GM12878 (cell line): ENCODE measurements around the gene DMRT2. TPM values are rescaled to one million over a fixed set of nuclear protein-coding genes. Genes with fewer than 3 reads are reported as not detected.

Experiments used
- ATAC-seq: fragments of 200-7000 bp; cut with Tn5 transposase; 3 replicates; pipeline ENCODE4 v1.9.1; 2020; ENCODE audit warnings: mild to moderate bottlenecking, moderate library complexity
- BruUV-seq: library from RNA; stranded (reverse); fragments of 400-500 nt; replicated peaks from 2 replicates; lab custom pipeline; 2021; lab: Mats Ljungman, UMichigan
- CTCF ChIA-PET: fragments of 300-600 bp; sonication (Branson Sonifier 250); formaldehyde crosslinking; extraction: SDS; loops from one replicate; lab custom pipeline; 2021; ENCODE audit warnings: inconsistent platforms; lab: Yijun Ruan, JAX
- POLR2A ChIA-PET: fragments of 350-600 bp; formaldehyde crosslinking; extraction: SDS; loops from one replicate; lab custom pipeline; 2021; ENCODE audit warnings: inconsistent platforms; lab: Charles Lee
- RAD21 ChIA-PET: fragments of 300-600 bp; sonication (Branson Sonifier 250); formaldehyde crosslinking; loops from one replicate; lab custom pipeline; 2023; ENCODE audit warnings: antibody characterized with exemption; ENCODE audit not compliant: unreplicated experiment; lab: Charles Lee
- SMC1A ChIA-PET: fragments of 300-600 bp; sonication (Branson Sonifier 250); formaldehyde crosslinking; loops from one replicate; lab custom pipeline; 2023; ENCODE audit not compliant: unreplicated experiment, uncharacterized antibody; lab: Charles Lee
- DNase-seq: peaks from one replicate; pipeline ENCODE4 v3.0.0-alpha.2; 2011; ENCODE audit warnings: low read depth, low spot score
- FAIRE-seq: peaks from 3 replicates; lab custom pipeline; 2011; peaks lifted over from hg19 to GRCh38; lab: Jason Lieb, UNC
- H2AFZ ChIP-seq: 2 replicates; pipeline ENCODE4 v1.6.0; 2011; ENCODE audit warnings: low read depth, low read length, control low read depth; ENCODE audit not compliant: control insufficient read depth
- H3K27ac ChIP-seq: 2 replicates; pipeline ENCODE4 v1.5.1; 2011; ENCODE audit warnings: control low read depth; ENCODE audit not compliant: control insufficient read depth, insufficient read depth
- H3K27me3 ChIP-seq, 2 experiments: replicated peaks in 1 of 2; 2 replicates each; pipeline versions ENCODE4 v1.6.0 to v1.6.1; 2011; ENCODE audit warnings: low read length in 1 of 2; ENCODE audit not compliant: control insufficient read depth in 2 of 2, insufficient read depth in 2 of 2
- H3K36me3 ChIP-seq, 2 experiments: 2 replicates each; pipeline ENCODE4 v1.5.1; 2011; ENCODE audit warnings: low read length in 1 of 2; ENCODE audit not compliant: control insufficient read depth in 2 of 2, insufficient read depth in 2 of 2
- H3K4me1 ChIP-seq: 2 replicates; pipeline ENCODE4 v1.6.1; 2011; ENCODE audit warnings: mild to moderate bottlenecking, low read length, moderate library complexity, mixed read lengths; ENCODE audit not compliant: control insufficient read depth, insufficient read depth
- H3K4me2 ChIP-seq: 2 replicates; pipeline ENCODE4 v1.6.0; 2011; ENCODE audit warnings: control low read depth; ENCODE audit not compliant: control insufficient read depth, insufficient read depth
- H3K4me3 ChIP-seq: fragments of 200-600 bp; sonication (generic); 2 replicates; pipeline ENCODE4 v1.5.1; 2016
- H3K79me2 ChIP-seq: 2 replicates; pipeline ENCODE4 v1.6.0; 2011; ENCODE audit warnings: low read length; ENCODE audit not compliant: control insufficient read depth, insufficient read depth
- H3K9ac ChIP-seq: 2 replicates; pipeline ENCODE4 v1.8.0; 2011; ENCODE audit warnings: low read length, control low read depth, mixed read lengths; ENCODE audit not compliant: control insufficient read depth, insufficient read depth
- H3K9me3 ChIP-seq: replicated peaks from 3 replicates; pipeline ENCODE4 v1.5.1; 2011; ENCODE audit warnings: mild to moderate bottlenecking, low read length; ENCODE audit not compliant: control insufficient read depth, insufficient read depth
- H4K20me1 ChIP-seq: 2 replicates; pipeline ENCODE4 v1.6.0; 2011; ENCODE audit not compliant: control insufficient read depth, insufficient read depth
- ATF7 ChIP-seq: fragments of 450-650 bp; IDR thresholded peaks from 2 replicates; pipeline ENCODE4 v1.6.1; 2016; ENCODE audit warnings: low read depth, mild to moderate bottlenecking
- CBX5 ChIP-seq: sonication (generic); IDR thresholded peaks from 2 replicates; pipeline ENCODE4 v1.6.1; 2016; ENCODE audit warnings: low read depth, moderate library complexity, mild to moderate bottlenecking, inconsistent platforms
- SREBF1 ChIP-seq: IDR thresholded peaks from 2 replicates; pipeline ENCODE4 v1.6.1; 2012; ENCODE audit warnings: mild to moderate bottlenecking, low read length
- STAT1 ChIP-seq: fragments of 450-650 bp; conservative IDR thresholded peaks from 2 replicates; pipeline ENCODE4 v1.6.1; 2014; ENCODE audit warnings: antibody characterized with exemption, mild to moderate bottlenecking
- WGBS: methylation state at CpG from one replicate; pipeline ENCODE4 v1.1.6; 2016; ENCODE audit warnings: low lambda C conversion rate; ENCODE audit not compliant: insufficient replicate concordance, insufficient coverage; ENCODE audit errors: missing lambda C conversion rate; 5-methylcytosine and 5-hydroxymethylcytosine counted together
- in situ Hi-C: fragments of 300-500 bp; cut with MboI; formaldehyde crosslinking; loops from 9 replicates; pipeline ENCODE4 v1.14.3; 2018; ENCODE audit warnings: mixed read lengths
- intact Hi-C: fragments of 100-400 bp; cut with micrococcal nuclease; formaldehyde crosslinking; loops from one replicate; pipeline ENCODE4 v1.14.2; 2022; ENCODE audit not compliant: unreplicated experiment
- polyA plus RNA-seq, 11 experiments: library from polyadenylated mRNA; depleted of rRNA in 4 of 11; unstranded in 6 of 11; stranded (reverse) in 5 of 11; fragments of >200 nt; fragmentation: Nextera tagmentation in 4 of 11; fragmentation: Illumina TruSeq in 1 of 11; extraction: Ambion mirVana in 4 of 11; extraction: Trizol in 1 of 11; gene quantifications; 1 replicate in 1 of 11; 2 replicates in 10 of 11; pipeline versions ENCODE4 v1.2.1 to v1.2.3, GENCODE V29; 2011 to 2016; ENCODE audit warnings: inconsistent platforms in 2 of 11, missing spikeins in 2 of 11, low read depth in 1 of 11
- total RNA-seq, 4 experiments: library from RNA; depleted of rRNA in 3 of 4; stranded (reverse); fragments of >200 nt in 3 of 4; fragmentation: Illumina TruSeq in 1 of 4; extraction: Trizol in 1 of 4; gene quantifications; 2 replicates each; pipeline versions ENCODE4 v1.2.1 to v1.2.3, GENCODE V29; 2013 to 2021
- TF ChIP-seq, protein P1 (sequence below): fragments of 450-650 bp; IDR thresholded peaks from 2 replicates; pipeline ENCODE4 v1.6.1; 2016; ENCODE audit warnings: mild to moderate bottlenecking, moderate library complexity, borderline replicate concordance

DMRT2 gene
- total and polyA plus RNA-seq, 10 of the 15 experiments (the other 5 are each of a cell fraction or from before 2014, with no cell fraction given) = 0.08 to 50.2 (median 0.69) TPM

DNA sequence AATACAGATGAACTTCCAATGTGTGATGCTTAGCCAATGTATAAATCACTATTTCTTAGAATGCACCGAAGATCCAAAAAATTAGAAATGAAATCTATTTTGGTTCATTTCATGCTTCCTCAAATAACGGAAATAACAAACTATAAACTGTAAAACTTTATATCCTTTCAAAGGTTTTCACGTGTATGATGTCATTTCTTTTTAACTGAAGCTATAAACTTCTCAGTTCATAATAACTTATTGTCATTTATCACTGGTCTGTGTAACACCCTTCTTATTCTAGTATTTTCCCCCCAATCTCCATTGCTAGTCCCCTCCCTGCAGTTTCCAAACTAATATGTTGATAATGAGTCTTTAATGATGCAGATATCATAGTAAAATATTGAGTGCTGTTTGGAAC, 36.4 kb downstream of the DMRT2 start:
- FAIRE-seq (no peak), DNase-seq (no peak), ATAC-seq (no peak)
- Histone ChIP-seq H3K9ac (no peak overlapping the region), H3K36me3 (no peaks in the 10 kb centered on the region), H4K20me1 (no peaks in the 10 kb centered on the region), H3K9me3 (no peaks in the 10 kb centered on the region), H3K79me2 (no peaks in the 10 kb centered on the region), H3K27me3 (no peaks in the 10 kb centered on the region), H3K27ac (no peak overlapping the region), H3K4me2 (no peak overlapping the region), H2AFZ (no peak overlapping the region), H3K4me1 (no peaks in the 10 kb centered on the region), H3K4me3 (no peak overlapping the region)
- ChIA-PET CTCF (interaction anchor here (0.6 kb wide), 1 partner anchor 33 kb away, joined by 5 read pairs; no protein-coding TSS in a partner anchor), SMC1A (interaction anchor here (0.6 to 1.7 kb wide), 3 partner anchors 29 to 488 kb away, joined by 3 to 7 read pairs (median 3); no protein-coding TSS in a partner anchor), POLR2A (no interaction called here), RAD21 (no interaction called here)
- intact Hi-C loops = no loop called here
- TF ChIP-seq, protein P1, sequence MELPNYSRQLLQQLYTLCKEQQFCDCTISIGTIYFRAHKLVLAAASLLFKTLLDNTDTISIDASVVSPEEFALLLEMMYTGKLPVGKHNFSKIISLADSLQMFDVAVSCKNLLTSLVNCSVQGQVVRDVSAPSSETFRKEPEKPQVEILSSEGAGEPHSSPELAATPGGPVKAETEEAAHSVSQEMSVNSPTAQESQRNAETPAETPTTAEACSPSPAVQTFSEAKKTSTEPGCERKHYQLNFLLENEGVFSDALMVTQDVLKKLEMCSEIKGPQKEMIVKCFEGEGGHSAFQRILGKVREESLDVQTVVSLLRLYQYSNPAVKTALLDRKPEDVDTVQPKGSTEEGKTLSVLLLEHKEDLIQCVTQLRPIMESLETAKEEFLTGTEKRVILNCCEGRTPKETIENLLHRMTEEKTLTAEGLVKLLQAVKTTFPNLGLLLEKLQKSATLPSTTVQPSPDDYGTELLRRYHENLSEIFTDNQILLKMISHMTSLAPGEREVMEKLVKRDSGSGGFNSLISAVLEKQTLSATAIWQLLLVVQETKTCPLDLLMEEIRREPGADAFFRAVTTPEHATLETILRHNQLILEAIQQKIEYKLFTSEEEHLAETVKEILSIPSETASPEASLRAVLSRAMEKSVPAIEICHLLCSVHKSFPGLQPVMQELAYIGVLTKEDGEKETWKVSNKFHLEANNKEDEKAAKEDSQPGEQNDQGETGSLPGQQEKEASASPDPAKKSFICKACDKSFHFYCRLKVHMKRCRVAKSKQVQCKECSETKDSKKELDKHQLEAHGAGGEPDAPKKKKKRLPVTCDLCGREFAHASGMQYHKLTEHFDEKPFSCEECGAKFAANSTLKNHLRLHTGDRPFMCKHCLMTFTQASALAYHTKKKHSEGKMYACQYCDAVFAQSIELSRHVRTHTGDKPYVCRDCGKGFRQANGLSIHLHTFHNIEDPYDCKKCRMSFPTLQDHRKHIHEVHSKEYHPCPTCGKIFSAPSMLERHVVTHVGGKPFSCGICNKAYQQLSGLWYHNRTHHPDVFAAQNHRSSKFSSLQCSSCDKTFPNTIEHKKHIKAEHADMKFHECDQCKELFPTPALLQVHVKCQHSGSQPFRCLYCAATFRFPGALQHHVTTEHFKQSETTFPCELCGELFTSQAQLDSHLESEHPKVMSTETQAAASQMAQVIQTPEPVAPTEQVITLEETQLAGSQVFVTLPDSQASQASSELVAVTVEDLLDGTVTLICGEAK = no peak
- TF ChIP-seq STAT1 = no peak
- TF ChIP-seq SREBF1 = no peak
- no peak for TF ChIP-seq CBX5
- TF ChIP-seq ATF7 = peak; percentile 82
- in situ Hi-C loops = no loop called here
- WGBS = 30% methylated on average over 3 of the region's 3 CpGs
- no TSS peak for BruUV-seq
